Hypothalamus (tissue), 51 donors: ENCODE measurements around the gene GPR18.
A peak's percentile ranks its signal among the peaks of the same experiment; 100 is the strongest.

Source experiments
- DNase-seq, 51 donors: peaks; one replicate each; lab custom pipeline; 2025; lab: John Stamatoyannopoulos, UW

The GPR18 gene

GRCh38 chr13:99258210-99258860, at the start of gene GPR18:
GPR18 (minus strand) TSS chr13:99258379; CDS start chr13:99255872, 2,507 bp downstream.
- DNase-seq: no peak

GRCh38 chr13:99307648-99308339, 49.6 kb upstream of the GPR18 start:
- DNase-seq: no peak

- DNase-seq: no peak
These were observed 49.1 kb upstream of the GPR18 start, which contains the start of gene GPR183 for GRCh38 chr13:99307247-99307646. GPR183 (minus strand) TSS chr13:99307399; CDS start chr13:99296145, 11,254 bp downstream.

GRCh38 chr13:99305566-99305965, 47.4 kb upstream of the GPR18 start:
- DNase-seq: no peak

- DNase-seq: no peak
These were observed 47.0 kb upstream of the GPR18 start for GRCh38 chr13:99305158-99305557.

- no peak for DNase-seq
These were observed 46.4 kb upstream of the GPR18 start for GRCh38 chr13:99304541-99304940.

- peak in 9 of 51 donors; percentile 4 to 40 (median 21) for DNase-seq
These were observed 45.8 kb upstream of the GPR18 start for GRCh38 chr13:99303863-99304521.

- no peak for DNase-seq
These were observed 44.7 kb upstream of the GPR18 start for GRCh38 chr13:99302637-99303505.

- no peak for DNase-seq
These were observed 43.9 kb upstream of the GPR18 start for GRCh38 chr13:99301913-99302636.

GRCh38 chr13:99301056-99301838, 43.1 kb upstream of the GPR18 start:
- no peak for DNase-seq

GRCh38 chr13:99299920-99300341, 41.8 kb upstream of the GPR18 start:
- DNase-seq: no peak

GRCh38 chr13:99299256-99299919, 41.2 kb upstream of the GPR18 start:
- no peak for DNase-seq

GRCh38 chr13:99298056-99298455, 39.9 kb upstream of the GPR18 start:
- no peak for DNase-seq

- DNase-seq: no peak
These were observed 39.2 kb upstream of the GPR18 start for GRCh38 chr13:99297331-99297730.

- DNase-seq: no peak
These were observed 38.2 kb upstream of the GPR18 start for GRCh38 chr13:99296398-99296797.

GRCh38 chr13:99295488-99296252, 37.5 kb upstream of the GPR18 start:
- DNase-seq: no peak

- DNase-seq: no peak
These were observed 36.8 kb upstream of the GPR18 start for GRCh38 chr13:99294958-99295357.

GRCh38 chr13:99294198-99294597, 36.0 kb upstream of the GPR18 start:
- DNase-seq: no peak
